ENCODE measurements around the gene ASPSCR1.

ASPSCR1 gene

GRCh38 chr17:82042649-82043048, 65.2 kb downstream of the ASPSCR1 start:
- no peak for DNase-seq

GRCh38 chr17:82043507-82043906, 66.1 kb downstream of the ASPSCR1 start:
- no peak for DNase-seq

- DNase-seq = no peak
Measured at GRCh38 chr17:82045936-82046484, 68.6 kb downstream of the ASPSCR1 start.

- DNase-seq = no peak
Measured at GRCh38 chr17:82046903-82047302, 69.5 kb downstream of the ASPSCR1 start.

- DNase-seq = no peak
Measured at GRCh38 chr17:82047379-82047778, 70.0 kb downstream of the ASPSCR1 start.

GRCh38 chr17:82047914-82048570, 70.6 kb downstream of the ASPSCR1 start:
- no peak for DNase-seq

GRCh38 chr17:82048571-82048971, 71.1 kb downstream of the ASPSCR1 start:
- DNase-seq = no peak

GRCh38 chr17:82049106-82049505, 71.7 kb downstream of the ASPSCR1 start:
- no peak for DNase-seq

- no peak for DNase-seq
Measured at GRCh38 chr17:82049521-82049971, 72.1 kb downstream of the ASPSCR1 start.

- DNase-seq = no peak
Measured at GRCh38 chr17:82050152-82050760, 72.8 kb downstream of the ASPSCR1 start.

GRCh38 chr17:82050761-82051641, 73.6 kb downstream of the ASPSCR1 start:
- no peak for DNase-seq

GRCh38 chr17:82051776-82052637, 74.6 kb downstream of the ASPSCR1 start, which contains the start of the genes GPS1 and RFNG:
Gene GPS1 (plus strand): TSS chr17:82051898. CDS start chr17:82051932, 34 bp downstream.
Gene RFNG (minus strand): TSS chr17:82051811. CDS start chr17:82051766, 45 bp downstream.
- DNase-seq = peak; percentile 23

GRCh38 chr17:82052638-82053059, 75.2 kb downstream of the ASPSCR1 start:
- DNase-seq = no peak

- no peak for DNase-seq
Measured at GRCh38 chr17:82053130-82053529, 75.7 kb downstream of the ASPSCR1 start.

- DNase-seq = no peak
Measured at GRCh38 chr17:82053556-82054263, 76.3 kb downstream of the ASPSCR1 start.

GRCh38 chr17:82054351-82055022, 77.1 kb downstream of the ASPSCR1 start:
- DNase-seq = no peak

- DNase-seq = no peak
Measured at GRCh38 chr17:82055023-82055964, 77.9 kb downstream of the ASPSCR1 start.

- DNase-seq = no peak
Measured at GRCh38 chr17:82055965-82056728, 78.7 kb downstream of the ASPSCR1 start.

Data from NCI-H2029 (cell line).